Measurements from ENCODE around the gene PALLD.

PALLD gene

GRCh38 chr4:168553714-168554370 is 57.0 kb downstream of the PALLD start:
- no peak for DNase-seq (ENCODE audit: extremely low read depth in 1 of 2, low read depth in 1 of 2)

GRCh38 chr4:168555437-168555836 is 58.6 kb downstream of the PALLD start:
- no peak for DNase-seq (ENCODE audit: extremely low read depth in 1 of 2, low read depth in 1 of 2)

- DNase-seq (ENCODE audit: extremely low read depth in 1 of 2, low read depth in 1 of 2) = no peak
These were observed 60.8 kb downstream of the PALLD start for GRCh38 chr4:168557658-168558057.

- DNase-seq (ENCODE audit: extremely low read depth in 1 of 2, low read depth in 1 of 2) = no peak
These were observed 61.7 kb downstream of the PALLD start for GRCh38 chr4:168558599-168558998.

- DNase-seq (ENCODE audit: extremely low read depth in 1 of 2, low read depth in 1 of 2) = no peak
These were observed 63.6 kb downstream of the PALLD start for GRCh38 chr4:168560184-168561180.

DNA sequence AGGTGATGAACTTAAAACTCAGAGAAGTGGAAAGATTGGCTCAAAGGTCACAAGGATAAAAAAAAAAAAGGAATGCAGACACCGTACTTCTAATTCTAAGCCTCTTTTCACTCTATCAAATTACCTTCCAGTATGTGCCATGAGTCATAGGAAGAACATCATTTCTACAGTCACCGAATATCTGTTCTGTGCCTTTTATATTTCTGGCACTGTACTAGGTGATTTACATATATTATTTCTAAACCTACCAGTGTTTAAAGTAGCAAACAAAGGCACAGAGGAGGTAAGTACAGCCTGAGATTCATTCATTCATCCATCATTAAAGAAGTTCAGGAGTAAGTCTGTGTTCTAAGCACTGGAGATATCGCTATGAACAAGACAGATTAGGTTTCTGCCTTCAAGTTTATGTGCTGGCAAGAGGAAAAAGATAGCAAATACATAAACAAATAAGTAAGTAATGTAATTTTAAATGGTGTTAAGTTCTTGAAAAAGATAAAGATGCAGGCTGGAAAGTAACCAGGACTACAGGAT is 65.3 kb downstream of the PALLD start:
- no peak for DNase-seq (ENCODE audit: extremely low read depth in 1 of 2, low read depth in 1 of 2)

GRCh38 chr4:168564023-168564422 is 67.2 kb downstream of the PALLD start:
- DNase-seq (ENCODE audit: extremely low read depth in 1 of 2, low read depth in 1 of 2) = no peak

DNA sequence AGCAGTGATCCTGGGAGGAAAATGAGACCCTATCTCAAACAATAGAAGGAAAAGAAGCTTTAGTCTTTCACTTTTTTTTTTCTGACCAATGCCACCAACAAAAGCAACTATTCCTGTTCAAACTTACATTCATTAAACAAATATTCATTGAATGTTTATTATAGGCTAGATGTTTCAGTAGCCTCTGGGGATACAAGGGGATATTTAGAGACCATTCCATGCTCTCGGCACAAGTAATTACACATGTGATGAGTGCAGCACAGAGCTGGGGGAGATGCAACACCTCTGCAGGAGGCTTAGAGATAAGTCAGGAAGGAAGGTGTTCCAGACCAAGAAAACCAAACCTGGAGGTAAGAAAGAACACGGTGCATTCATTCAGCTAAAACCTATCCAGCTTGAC is 68.3 kb downstream of the PALLD start:
- no peak for DNase-seq (ENCODE audit: extremely low read depth in 1 of 2, low read depth in 1 of 2)

- no peak for DNase-seq (ENCODE audit: extremely low read depth in 1 of 2, low read depth in 1 of 2)
These were observed 69.9 kb downstream of the PALLD start for GRCh38 chr4:168566726-168567125.

DNA sequence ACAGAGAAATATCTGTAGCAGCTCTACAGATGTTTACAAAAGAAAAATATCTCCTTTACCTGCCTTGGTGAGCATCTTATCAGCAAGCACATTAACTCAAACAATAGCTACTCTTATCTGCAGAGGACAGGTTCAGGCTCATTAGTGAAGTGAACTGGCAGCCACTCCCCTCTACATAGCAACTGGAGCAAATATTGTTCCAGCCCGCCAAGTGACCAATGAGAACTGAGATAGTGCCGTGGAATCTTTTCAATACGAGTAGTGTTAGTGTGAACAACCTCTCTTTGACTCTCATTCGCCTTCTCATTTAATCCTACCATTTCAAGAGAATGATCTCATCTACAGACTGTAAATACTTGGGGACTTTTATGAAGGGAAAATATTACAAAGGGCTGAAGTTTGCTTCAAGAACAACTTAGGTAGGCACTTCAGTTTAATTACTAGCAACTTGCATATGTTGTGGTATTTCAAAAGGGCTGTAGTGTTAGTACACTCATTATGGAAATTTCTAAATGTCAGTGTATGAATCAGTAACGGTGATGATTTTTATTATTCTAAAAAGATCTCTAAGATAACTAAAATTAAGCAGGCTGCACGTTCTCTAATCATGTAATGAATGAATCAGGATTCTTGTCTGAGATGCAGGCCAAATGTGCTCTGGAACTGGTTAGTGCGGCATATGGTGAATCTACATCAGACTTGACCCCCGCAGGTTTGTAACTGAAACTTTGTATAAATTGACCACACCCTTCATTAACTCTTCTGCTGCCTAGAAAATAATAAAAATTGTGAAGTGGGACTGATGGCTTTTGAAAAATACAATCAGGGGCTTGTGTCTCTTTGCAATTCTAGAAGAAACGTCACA is 72.4 kb downstream of the PALLD start:
- no peak for DNase-seq (ENCODE audit: extremely low read depth in 1 of 2, low read depth in 1 of 2)

GRCh38 chr4:168569931-168570276 is 73.1 kb downstream of the PALLD start:
- no peak for DNase-seq (ENCODE audit: extremely low read depth in 1 of 2, low read depth in 1 of 2)

DNA sequence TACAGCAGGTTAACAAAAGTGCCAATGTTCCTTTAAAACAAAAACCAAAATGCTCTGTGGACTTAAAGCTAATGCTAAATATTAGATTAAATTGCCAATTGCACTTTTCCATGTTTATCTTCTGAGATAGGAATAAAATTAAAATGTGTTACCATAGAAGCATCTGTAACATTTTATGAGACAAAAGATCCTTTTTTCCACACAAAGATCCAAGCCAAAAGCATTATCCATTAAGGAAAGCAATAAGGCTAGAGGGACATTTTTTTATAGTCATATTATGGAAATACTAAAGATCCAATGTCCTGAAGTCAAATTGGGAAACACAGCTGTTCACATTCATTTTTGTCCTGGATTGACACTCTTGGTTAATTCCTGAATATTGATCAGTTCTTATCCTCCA is 73.6 kb downstream of the PALLD start:
- no peak for DNase-seq (ENCODE audit: extremely low read depth in 1 of 2, low read depth in 1 of 2)

- DNase-seq (ENCODE audit: extremely low read depth in 1 of 2, low read depth in 1 of 2) = no peak
These were observed 75.2 kb downstream of the PALLD start for GRCh38 chr4:168572002-168572401.

- no peak for DNase-seq (ENCODE audit: extremely low read depth in 1 of 2, low read depth in 1 of 2)
These were observed 77.0 kb downstream of the PALLD start for GRCh38 chr4:168573870-168574269.

DNA sequence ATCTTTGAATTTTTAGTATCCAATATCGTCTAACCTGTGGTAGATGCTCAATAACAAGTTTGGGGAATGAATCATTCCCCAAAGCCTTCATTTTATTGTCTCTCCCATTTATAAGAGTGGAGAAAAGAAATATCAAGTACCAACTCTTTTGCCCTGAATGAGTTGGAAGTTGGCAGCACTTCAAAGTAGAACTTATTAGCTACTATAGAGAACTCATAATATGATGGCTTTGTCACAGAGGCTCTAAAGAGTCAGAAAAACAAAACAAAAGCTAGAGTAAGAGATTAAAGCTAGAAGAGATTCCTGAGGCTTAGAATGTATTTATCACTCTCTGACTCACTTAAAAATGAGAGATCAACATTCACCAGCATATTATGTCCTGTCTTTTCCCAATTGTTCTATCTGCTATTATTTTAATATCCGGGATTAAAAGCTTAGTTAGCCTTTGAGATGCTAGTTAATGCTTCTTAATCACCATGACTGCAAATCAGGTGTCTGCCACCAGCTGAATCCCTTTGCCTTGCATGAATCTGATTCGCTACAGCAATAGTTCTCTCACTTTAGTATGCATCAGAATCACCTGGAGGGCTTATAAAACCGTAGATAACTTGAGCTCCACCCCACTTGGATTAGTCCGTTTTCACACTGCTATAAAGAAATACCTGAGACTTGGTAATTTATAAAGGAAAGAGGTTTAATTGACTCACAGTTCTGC is 77.9 kb downstream of the PALLD start:
- no peak for DNase-seq (ENCODE audit: extremely low read depth in 1 of 2, low read depth in 1 of 2)

DNA sequence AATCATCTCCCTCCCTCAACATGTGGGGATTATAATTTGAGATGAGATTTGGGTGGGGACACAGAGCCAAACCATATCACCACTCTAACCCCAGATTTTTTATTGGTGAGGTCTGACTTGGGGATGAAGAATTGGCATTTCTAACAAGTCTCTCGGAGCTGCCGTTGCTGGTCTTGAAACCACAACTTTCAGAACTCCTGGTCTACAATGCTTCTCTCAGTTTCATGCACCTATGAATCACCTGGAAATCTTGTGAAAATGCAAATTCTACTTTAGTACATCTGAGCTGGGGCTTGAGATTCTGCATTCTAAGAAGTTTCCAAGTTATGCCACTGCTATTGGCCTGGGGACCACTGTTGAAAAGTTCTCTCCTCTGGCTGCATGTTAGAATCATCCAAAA is 78.6 kb downstream of the PALLD start:
- DNase-seq (ENCODE audit: extremely low read depth in 1 of 2, low read depth in 1 of 2) = no peak

DNA sequence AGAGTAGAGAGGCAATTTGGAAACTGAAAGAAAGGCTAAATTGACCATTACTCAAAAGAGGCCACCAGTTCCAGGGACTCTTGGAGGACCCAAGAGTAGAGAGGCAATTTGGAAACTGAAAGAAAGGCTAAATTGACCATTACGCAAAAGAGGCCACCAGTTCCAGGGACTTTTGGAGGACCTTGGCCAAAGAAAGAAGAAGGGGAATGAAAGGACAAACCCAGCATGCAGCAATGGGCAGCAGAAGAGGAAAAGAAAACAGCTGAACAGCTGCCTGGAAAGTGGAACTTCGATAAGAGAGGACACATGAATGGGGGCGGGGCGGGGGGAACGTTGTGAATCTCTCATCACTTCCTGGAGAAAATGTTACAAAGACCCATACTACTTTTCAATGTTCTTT is 80.8 kb downstream of the PALLD start:
- DNase-seq (ENCODE audit: extremely low read depth in 1 of 2, low read depth in 1 of 2) = no peak

- no peak for DNase-seq (ENCODE audit: extremely low read depth in 1 of 2, low read depth in 1 of 2)
These were observed 83.4 kb downstream of the PALLD start for GRCh38 chr4:168580228-168580627.

DNA sequence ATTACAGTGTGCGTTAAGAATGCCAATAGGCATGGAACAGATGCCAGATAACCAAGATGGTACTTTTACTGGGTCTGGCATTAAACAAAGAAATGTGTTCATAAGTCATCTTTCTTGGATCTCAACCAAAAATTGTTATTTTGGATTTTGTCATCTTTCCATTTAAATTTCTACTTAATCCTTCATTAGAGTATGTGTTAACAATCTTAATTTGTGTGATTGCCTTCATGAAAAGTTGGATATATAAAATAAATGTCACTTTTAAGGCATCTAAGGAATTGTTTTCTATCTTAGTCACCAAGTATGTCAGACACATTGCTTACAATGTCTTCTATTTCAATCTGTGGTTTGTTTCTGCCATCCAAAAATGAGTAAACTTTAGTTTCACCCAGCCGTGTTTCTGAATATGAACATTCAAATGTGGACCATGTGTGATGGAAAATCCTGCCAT is 87.5 kb downstream of the PALLD start:
- no peak for DNase-seq (ENCODE audit: extremely low read depth in 1 of 2, low read depth in 1 of 2)
